Measurements from ENCODE around the gene TMEM135. TPM values are rescaled to one million over a fixed set of nuclear protein-coding genes. Genes with fewer than 3 reads are reported as not detected.

The TMEM135 gene
- total RNA-seq, 1 donor from 2014 or later = 22.3 TPM

DNA sequence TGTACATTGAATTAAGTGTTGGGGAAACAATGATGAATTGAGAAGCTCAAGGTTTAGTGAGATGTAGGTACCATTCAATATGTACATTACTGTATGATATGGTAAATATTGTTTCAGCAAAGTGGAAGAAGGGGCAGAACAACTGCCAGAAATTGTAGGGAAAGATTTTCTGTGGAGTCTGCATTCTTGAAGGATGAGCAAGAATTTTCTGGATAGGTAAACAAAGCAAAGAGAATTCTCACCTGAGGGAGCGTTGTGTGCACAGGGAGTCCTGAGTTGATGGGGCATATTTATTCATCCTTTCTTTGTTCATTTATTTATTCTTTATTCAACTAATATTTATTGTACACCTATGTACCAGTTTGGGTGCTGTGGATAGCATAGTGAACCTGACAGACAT, 83.2 kb downstream of the TMEM135 start:
- H3K4me1 ChIP-seq = no peaks in the 10 kb centered on the region
- no peak for DNase-seq
- no peak overlapping the region for H3K27ac ChIP-seq
- intact Hi-C loops (cut with DNase I) = no loop called here
- no peaks in the 10 kb centered on the region for H3K36me3 ChIP-seq
- no peak for ATAC-seq
- no peaks in the 10 kb centered on the region for H3K27me3 ChIP-seq (ENCODE audit: low read depth)
- no peaks in the 10 kb centered on the region for H3K9me3 ChIP-seq
- TF ChIP-seq, protein P1, sequence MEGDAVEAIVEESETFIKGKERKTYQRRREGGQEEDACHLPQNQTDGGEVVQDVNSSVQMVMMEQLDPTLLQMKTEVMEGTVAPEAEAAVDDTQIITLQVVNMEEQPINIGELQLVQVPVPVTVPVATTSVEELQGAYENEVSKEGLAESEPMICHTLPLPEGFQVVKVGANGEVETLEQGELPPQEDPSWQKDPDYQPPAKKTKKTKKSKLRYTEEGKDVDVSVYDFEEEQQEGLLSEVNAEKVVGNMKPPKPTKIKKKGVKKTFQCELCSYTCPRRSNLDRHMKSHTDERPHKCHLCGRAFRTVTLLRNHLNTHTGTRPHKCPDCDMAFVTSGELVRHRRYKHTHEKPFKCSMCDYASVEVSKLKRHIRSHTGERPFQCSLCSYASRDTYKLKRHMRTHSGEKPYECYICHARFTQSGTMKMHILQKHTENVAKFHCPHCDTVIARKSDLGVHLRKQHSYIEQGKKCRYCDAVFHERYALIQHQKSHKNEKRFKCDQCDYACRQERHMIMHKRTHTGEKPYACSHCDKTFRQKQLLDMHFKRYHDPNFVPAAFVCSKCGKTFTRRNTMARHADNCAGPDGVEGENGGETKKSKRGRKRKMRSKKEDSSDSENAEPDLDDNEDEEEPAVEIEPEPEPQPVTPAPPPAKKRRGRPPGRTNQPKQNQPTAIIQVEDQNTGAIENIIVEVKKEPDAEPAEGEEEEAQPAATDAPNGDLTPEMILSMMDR (IDR thresholded peaks at IDR 0.05) = no peak
- no peak overlapping the region for H3K4me3 ChIP-seq

DNA sequence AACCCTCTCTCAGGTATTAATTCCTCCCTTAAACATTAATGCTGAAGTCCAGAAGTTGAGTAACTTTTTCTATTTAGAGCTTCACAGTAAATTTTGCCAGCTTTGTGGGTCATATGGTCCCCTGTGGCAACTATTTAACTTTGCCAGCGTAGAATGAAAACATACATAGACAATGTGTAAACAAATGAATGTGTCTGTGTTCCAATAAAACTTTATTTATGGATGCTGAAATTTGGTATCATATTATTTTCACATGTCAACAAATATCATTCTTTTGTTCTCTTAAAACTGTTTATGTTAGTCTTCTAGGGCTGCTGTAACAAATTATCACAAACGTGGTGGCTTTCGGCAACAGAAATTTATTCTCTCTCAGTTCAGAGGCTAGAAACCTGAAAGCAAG, 85.1 kb downstream of the TMEM135 start:
- no peak for ATAC-seq
- Histone ChIP-seq H3K4me3 (no peak overlapping the region), H3K27me3 (ENCODE audit: low read depth) (no peaks in the 10 kb centered on the region), H3K27ac (no peak overlapping the region), H3K9me3 (no peaks in the 10 kb centered on the region), H3K4me1 (no peaks in the 10 kb centered on the region), H3K36me3 (no peaks in the 10 kb centered on the region)
- intact Hi-C loops (cut with DNase I) = no loop called here
- TF ChIP-seq, protein P1 (IDR thresholded peaks at IDR 0.05) = no peak
- DNase-seq = no peak

DNA sequence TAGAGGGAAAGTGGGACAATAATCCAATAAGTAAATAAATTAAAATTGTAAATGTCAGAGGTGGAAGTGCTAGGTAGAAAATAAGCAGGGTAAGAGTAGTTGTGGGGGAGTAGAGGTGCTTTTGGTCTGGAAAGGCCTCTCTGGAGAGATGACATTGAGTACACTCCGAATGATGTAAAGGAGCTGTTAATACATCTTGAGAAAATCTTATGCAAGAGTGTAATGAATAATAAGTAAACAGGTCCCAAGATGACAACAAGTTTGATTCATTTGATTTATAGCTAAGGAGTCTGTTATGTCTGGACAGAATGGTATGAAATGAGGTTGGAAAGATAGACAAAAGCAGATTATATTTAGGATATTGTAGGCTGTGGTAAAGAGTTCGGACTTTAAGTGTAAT, 87.5 kb downstream of the TMEM135 start:
- ATAC-seq = no peak

DNA sequence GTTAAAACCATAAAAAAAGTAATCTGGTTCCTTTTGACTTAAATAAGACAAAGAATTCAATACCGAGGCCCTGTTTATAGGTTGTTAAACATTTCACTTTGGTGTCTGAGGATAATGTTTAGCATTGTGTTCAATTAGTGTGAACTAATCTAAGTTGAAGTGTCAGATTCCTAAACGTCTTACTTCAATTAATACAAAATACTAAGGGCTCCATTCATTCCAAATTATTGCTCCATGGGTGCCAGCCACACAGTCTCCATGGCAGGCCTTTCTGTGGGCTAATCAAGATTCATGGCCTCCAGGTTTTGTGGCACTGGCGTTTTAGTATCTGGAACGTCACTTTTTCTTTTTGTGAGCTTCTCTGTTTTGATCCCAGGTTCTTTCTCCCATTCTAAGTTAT, 89.4 kb downstream of the TMEM135 start:
- TF ChIP-seq, protein P1 (IDR thresholded peaks at IDR 0.05) = no peak
- intact Hi-C loops (cut with DNase I) = no loop called here

More for the DNA sequence above, 87.5 kb downstream of the TMEM135 start:
- Histone ChIP-seq H3K27ac (no peak overlapping the region), H3K4me3 (no peak overlapping the region), H3K27me3 (ENCODE audit: low read depth) (no peaks in the 10 kb centered on the region), H3K9me3 (no peaks in the 10 kb centered on the region), H3K36me3 (no peaks in the 10 kb centered on the region), H3K4me1 (no peaks in the 10 kb centered on the region)
- intact Hi-C loops (cut with DNase I) = no loop called here
- TF ChIP-seq, protein P1 (IDR thresholded peaks at IDR 0.05) = no peak
- no peak for DNase-seq

DNA sequence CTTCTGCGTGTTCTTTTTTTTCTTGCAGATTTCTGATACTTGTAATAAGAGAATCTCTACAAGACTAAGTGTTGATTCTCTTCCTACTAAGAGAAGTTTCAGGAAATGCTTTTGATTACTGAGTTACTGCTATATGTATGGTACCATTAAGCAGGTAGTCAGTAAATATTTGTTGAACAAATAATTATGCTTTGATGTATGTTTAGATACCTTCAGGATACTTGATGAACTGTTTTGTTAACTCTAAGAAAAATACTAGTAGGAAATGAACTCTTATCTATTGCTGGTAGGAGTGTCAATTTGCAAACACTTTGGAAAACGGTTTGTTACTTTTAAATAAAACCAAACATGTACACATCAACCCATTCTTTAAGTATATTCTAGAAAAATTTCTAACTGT, 90.6 kb downstream of the TMEM135 start:
- no peak for ATAC-seq
- no peak for DNase-seq
- no peaks in the 10 kb centered on the region for H3K4me1 ChIP-seq
- H3K36me3 ChIP-seq = no peaks in the 10 kb centered on the region
- no peaks in the 10 kb centered on the region for H3K9me3 ChIP-seq
- intact Hi-C loops (cut with DNase I) = no loop called here
- no peak overlapping the region for H3K27ac ChIP-seq
- H3K27me3 ChIP-seq (ENCODE audit: low read depth) = no peaks in the 10 kb centered on the region
- TF ChIP-seq, protein P1 (IDR thresholded peaks at IDR 0.05) = no peak
- H3K4me3 ChIP-seq = no peak overlapping the region

More for the DNA sequence above, 89.4 kb downstream of the TMEM135 start:
- Histone ChIP-seq H3K27me3 (ENCODE audit: low read depth) (no peaks in the 10 kb centered on the region), H3K4me3 (no peak overlapping the region), H3K27ac (no peak overlapping the region), H3K9me3 (no peaks in the 10 kb centered on the region), H3K36me3 (no peaks in the 10 kb centered on the region), H3K4me1 (no peaks in the 10 kb centered on the region)
- DNase-seq (no peak), ATAC-seq (no peak)
